Glomerular visceral epithelial cell (primary cell): ENCODE measurements around the gene GCN1.

Experiments
- DNase-seq: peaks from one replicate; pipeline ENCODE4 v3.0.0-alpha.2; 2016; ENCODE audit errors: extremely low spot score

The GCN1 gene

GRCh38 chr12:120142231-120142877, 52.2 kb downstream of the GCN1 start:
- no peak for DNase-seq

DNA sequence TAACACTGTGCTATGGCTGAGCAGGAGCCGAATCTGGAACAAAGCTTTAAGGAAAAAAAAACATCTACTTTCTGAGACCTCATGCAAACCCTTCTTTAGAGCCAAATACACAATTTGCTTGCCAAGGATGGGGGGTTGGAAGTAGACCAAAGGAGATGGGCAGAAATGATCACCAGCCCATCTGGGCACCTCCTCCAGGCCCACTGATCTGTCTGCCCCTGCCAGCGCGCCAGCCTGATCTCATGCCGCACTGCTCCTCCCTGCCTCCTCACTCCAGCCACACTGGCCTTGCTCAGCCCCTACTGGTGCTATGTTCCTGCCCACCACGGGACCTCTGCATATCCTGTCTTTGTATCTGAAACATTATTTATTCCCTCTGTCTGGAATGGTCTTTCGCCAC, 53.2 kb downstream of the GCN1 start:
- no peak for DNase-seq

GRCh38 chr12:120140603-120141002, 53.9 kb downstream of the GCN1 start:
- no peak for DNase-seq

GRCh38 chr12:120139958-120140357, 54.6 kb downstream of the GCN1 start:
- no peak for DNase-seq

GRCh38 chr12:120138366-120138765, 56.1 kb downstream of the GCN1 start:
- no peak for DNase-seq

- DNase-seq = no peak
Observed at GRCh38 chr12:120137833-120138232, 56.7 kb downstream of the GCN1 start.

- no peak for DNase-seq
Observed at GRCh38 chr12:120136093-120136770, 58.3 kb downstream of the GCN1 start.

- DNase-seq = no peak
Observed at GRCh38 chr12:120134307-120134980, 60.1 kb downstream of the GCN1 start.

DNA sequence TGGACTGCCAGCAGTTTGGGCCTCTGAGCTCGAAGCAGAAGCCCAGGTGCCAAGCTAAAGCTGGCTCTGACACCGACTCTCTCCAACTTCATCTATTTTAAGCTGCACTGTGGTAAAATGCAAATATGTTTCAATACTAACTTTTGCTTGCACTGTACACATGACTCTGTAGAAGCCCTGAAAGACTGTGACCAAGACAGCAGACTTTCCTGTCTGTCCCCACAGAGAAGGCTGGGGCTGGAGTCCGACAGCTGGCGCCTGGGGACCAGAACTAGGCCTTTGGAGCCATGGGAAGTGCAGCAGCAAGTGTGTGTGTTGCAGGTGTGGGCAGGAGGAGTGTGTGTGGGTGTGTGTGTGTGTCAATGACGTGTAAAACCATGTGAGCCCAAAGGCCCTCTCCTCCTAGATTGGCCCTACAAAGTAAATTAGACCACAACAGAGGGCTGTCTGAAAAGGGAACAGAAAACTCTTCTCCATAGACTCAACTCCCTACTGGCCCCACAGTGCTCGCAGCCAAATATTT, 61.6 kb downstream of the GCN1 start:
- DNase-seq = no peak

DNA sequence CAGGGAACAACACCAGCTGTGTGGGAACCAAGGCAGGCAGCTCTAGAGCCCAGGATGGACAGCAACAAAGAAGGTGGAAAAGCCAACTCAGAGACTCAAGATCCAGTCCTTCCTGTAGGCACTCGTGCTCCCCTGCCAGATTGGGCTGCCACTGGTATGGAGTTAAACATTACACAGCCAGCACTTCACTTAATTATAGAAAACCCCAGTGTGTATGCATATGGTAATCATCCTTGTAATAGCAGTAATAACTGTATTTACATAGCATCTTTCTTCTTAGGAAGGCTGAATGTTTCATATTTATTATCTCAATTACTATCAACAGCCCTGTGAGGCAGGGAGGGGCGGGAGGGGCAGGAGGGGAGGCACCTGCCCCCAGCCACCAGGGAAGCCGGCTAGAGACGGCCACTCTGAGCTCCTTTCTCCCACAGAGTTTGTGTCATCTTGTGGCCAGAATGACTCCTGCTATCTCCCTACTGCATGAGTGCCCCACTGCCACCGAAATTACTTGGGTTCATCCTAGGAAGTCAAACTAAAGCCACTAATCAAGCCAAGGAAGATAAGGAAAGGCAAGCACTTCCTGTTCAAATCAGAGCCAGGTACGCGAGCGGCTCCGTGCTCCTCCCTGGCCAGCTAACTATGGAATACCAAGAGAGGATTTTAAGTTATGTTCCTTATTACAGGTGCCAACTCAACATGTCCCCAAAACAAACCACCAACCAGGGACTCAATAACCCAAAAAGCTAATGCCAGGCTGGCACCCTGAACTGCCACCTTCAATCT, 62.3 kb downstream of the GCN1 start:
- no peak for DNase-seq

DNA sequence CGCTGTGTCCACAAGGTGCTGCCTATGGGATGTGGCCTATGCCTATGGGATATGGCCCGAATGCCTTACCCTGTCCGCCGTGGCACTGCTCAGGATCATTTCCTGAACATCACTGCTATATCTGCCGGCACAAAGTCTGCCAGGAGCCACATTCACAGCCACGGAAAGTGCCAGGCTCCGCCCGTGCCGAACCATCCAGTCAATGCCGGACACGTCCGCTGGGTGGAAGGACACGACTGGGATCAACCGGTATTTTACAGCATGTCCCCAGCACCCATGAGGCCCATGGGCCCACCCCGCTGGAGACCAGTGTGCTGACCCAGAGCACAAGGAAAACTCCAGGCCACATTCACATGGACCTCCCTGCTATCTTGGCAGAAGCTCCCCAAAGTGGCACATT, 63.4 kb downstream of the GCN1 start:
- no peak for DNase-seq

- DNase-seq = no peak
Observed at GRCh38 chr12:120130011-120130410, 64.5 kb downstream of the GCN1 start.

DNA sequence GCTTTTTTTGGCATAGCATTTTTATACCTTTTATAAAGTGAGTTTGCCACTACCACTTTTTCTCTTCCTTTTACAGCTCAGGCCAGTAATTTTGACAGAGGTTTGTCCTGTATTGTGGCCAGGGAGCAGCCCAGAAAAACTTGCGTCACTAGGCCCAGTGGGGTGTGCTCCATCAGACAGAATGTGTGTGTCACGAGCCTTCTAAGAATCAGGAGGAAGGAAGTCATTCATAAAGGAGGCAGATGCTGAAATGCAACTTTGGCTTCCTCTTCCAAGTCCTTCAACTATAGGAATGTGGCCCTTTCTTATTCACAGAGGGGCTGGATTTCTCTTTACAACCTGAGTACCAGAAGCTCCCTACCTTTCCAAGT, 67.9 kb downstream of the GCN1 start:
- no peak for DNase-seq

- DNase-seq = no peak
Observed at GRCh38 chr12:120125792-120126634, 68.5 kb downstream of the GCN1 start.

GRCh38 chr12:120125029-120125428, 69.5 kb downstream of the GCN1 start:
- no peak for DNase-seq

DNA sequence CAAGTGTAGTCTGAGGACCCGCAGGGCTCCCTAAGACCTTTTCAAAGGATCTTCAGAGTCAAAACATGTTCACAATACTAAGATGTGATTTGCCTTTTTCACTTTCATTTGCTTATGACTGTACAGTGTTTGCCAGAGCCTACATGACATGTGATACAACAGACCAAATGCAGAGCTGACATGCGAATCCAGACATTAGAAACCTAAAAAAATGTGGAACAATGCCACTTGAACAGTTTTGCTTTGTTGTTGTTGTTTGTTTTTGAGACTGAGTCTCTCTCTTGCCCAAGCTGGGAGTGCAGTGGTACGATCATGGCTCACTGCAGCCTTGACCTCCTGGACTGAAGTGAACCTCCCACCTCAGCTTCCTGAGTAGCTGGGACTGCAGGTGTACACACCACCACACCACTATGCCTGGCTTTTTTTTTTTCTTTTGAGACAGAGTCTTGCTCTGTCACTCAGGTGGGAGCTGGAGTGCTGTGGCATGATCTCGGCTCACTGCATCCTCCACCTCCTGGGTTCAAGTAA, 72.7 kb downstream of the GCN1 start:
- no peak for DNase-seq

GRCh38 chr12:120121343-120121742, 73.2 kb downstream of the GCN1 start:
- no peak for DNase-seq

- peak; percentile 39 for DNase-seq
Observed at GRCh38 chr12:120119271-120119973, 75.1 kb downstream of the GCN1 start.

GRCh38 chr12:120118321-120119061, 76.0 kb downstream of the GCN1 start:
- DNase-seq = no peak

GRCh38 chr12:120117961-120118320, 76.6 kb downstream of the GCN1 start:
- no peak for DNase-seq
